A549 (cell line): ENCODE measurements around the gene VEGFC.

ENCODE experiments used
- CBX2 ChIP-seq: fragments of 200-600 bp; sonication (generic); IDR thresholded peaks from 2 replicates; pipeline ENCODE4 v1.6.1; 2016; ENCODE audit warnings: low read depth, mild to moderate bottlenecking, borderline replicate concordance
- CEBPB ChIP-seq, 2 experiments: fragments of >200 bp in 1 of 2; sonication (Bioruptor Twin) in 1 of 2; formaldehyde crosslinking in 1 of 2; IDR thresholded peaks; 2 replicates each; pipeline ENCODE4 v1.6.1; 2012 to 2016
- EP300 ChIP-seq, 2 experiments: fragments of >200 bp; sonication (Bioruptor Twin); formaldehyde crosslinking; IDR thresholded peaks; 2 replicates in 1 of 2; 3 replicates in 1 of 2; pipeline ENCODE4 v1.6.1; 2016 to 2017
- JUN ChIP-seq, 2 experiments: fragments of >200 bp; sonication (Bioruptor Twin); formaldehyde crosslinking; IDR thresholded peaks; 2 replicates in 1 of 2; 3 replicates in 1 of 2; pipeline ENCODE4 v1.6.1; 2016 to 2017
- MAFK ChIP-seq: fragments of 450-650 bp; IDR thresholded peaks from 2 replicates; pipeline ENCODE4 v1.6.1; 2014; ENCODE audit not compliant: partially characterized antibody
- MAZ ChIP-seq: fragments of 150-350 bp; IDR thresholded peaks from 2 replicates; pipeline ENCODE4 v1.6.1; 2014; ENCODE audit warnings: antibody characterized with exemption, low read depth, low read length, borderline replicate concordance
- POLR2A ChIP-seq: IDR thresholded peaks from 2 replicates; pipeline ENCODE4 v1.6.1; 2012; ENCODE audit warnings: mild to moderate bottlenecking, low read length
- POLR2AphosphoS2 ChIP-seq: conservative IDR thresholded peaks from 2 replicates; pipeline ENCODE4 v1.6.1; 2012; ENCODE audit warnings: low read length, improper control_type of control experiment, inconsistent platforms
- RFX5 ChIP-seq: fragments of 450-650 bp; IDR thresholded peaks from 2 replicates; pipeline ENCODE4 v1.7.1; 2014; ENCODE audit warnings: antibody characterized with exemption, mild to moderate bottlenecking, moderate library complexity
- RNF2 ChIP-seq: fragments of 200-600 bp; sonication (generic); IDR thresholded peaks from 2 replicates; pipeline ENCODE4 v1.6.1; 2016; ENCODE audit warnings: low read depth, mild to moderate bottlenecking, antibody characterized with exemption, moderate library complexity, borderline replicate concordance
- ZC3H11A ChIP-seq: fragments of 450-650 bp; IDR thresholded peaks from 2 replicates; pipeline ENCODE4 v1.6.1; 2014; ENCODE audit warnings: antibody characterized with exemption, mild to moderate bottlenecking
- TF ChIP-seq, protein P1 (sequence below): fragments of >200 bp; sonication (Bioruptor Twin); formaldehyde crosslinking; IDR thresholded peaks from 3 replicates; pipeline ENCODE4 v1.5.1; 2016
- TF ChIP-seq, protein P2 (sequence below): IDR thresholded peaks from 2 replicates; pipeline ENCODE4 v1.6.1; 2012

DNA sequence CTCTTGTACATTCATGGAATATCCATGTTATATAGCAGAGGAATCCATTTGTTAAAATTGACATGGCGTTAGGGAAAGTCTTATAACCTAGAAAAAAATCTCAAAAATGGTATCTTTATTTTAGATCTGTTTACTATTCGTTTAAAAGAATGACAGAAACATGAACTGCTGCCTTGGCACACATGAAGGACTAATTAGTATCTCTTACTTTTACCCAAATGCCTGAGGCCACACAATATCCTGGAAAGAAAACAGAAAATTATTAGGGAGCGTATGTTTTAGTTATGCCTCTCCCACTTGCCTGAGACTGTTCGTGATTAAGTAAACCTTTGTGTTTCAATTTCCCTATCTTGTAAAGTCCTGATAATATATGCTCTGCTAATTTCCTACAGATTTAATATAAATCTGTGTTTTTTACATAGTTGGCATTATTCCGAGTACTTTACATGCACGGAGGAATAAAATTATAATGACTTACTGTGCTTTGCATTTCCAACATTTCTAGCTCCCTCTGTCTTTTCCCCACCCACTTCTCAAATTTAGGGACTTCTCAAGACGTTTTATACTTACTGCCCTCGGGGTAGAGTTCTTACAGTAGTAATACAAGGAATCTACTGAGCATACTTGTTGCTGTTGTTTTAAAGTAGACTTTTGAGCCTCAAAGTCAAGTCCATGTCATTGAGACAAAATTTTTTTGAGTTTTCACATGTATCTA is 147.3 kb downstream of the VEGFC start:
- TF ChIP-seq CBX2 (no peak), RNF2 (no peak), POLR2A (no peak), MAFK (no peak), RFX5 (no peak), MAZ (no peak), JUN (IDR thresholded peaks at IDR 0.05) (no peak), POLR2AphosphoS2 (no peak), CEBPB (IDR thresholded peaks at IDR 0.05) (no peak), EP300 (IDR thresholded peaks at IDR 0.05) (no peak), ZC3H11A (no peak)
- TF ChIP-seq, protein P1, sequence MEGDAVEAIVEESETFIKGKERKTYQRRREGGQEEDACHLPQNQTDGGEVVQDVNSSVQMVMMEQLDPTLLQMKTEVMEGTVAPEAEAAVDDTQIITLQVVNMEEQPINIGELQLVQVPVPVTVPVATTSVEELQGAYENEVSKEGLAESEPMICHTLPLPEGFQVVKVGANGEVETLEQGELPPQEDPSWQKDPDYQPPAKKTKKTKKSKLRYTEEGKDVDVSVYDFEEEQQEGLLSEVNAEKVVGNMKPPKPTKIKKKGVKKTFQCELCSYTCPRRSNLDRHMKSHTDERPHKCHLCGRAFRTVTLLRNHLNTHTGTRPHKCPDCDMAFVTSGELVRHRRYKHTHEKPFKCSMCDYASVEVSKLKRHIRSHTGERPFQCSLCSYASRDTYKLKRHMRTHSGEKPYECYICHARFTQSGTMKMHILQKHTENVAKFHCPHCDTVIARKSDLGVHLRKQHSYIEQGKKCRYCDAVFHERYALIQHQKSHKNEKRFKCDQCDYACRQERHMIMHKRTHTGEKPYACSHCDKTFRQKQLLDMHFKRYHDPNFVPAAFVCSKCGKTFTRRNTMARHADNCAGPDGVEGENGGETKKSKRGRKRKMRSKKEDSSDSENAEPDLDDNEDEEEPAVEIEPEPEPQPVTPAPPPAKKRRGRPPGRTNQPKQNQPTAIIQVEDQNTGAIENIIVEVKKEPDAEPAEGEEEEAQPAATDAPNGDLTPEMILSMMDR: no peak
- TF ChIP-seq, protein P2, sequence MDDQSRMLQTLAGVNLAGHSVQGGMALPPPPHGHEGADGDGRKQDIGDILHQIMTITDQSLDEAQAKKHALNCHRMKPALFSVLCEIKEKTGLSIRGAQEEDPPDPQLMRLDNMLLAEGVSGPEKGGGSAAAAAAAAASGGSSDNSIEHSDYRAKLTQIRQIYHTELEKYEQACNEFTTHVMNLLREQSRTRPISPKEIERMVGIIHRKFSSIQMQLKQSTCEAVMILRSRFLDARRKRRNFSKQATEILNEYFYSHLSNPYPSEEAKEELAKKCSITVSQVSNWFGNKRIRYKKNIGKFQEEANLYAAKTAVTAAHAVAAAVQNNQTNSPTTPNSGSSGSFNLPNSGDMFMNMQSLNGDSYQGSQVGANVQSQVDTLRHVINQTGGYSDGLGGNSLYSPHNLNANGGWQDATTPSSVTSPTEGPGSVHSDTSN: no peak
